ENCODE results near the gene SUB1.
"Not testable (repeated sequence)": the region's sequence is repeated elsewhere in the genome, so short reads cannot be mapped to it uniquely, and the experiment has no call there.

Gene SUB1

GRCh38 chr5:32625547-32625946 lies 40.2 kb downstream of the SUB1 start:
- TF ChIP-seq CTCF (IDR thresholded peaks at IDR 0.05; ENCODE audit: extremely low read depth, insufficient read depth, missing control alignments), result no peak
- in situ Hi-C loops (cut with MboI; ENCODE audit: low pct_unique_long_range_greater_than_20kb, low sequenced_read_pairs, unreplicated experiment), result no loop called here
- DNase-seq (ENCODE audit: low spot score), result no peak

GRCh38 chr5:32627219-32627870 lies 42.0 kb downstream of the SUB1 start:
- TF ChIP-seq CTCF (IDR thresholded peaks at IDR 0.05; ENCODE audit: extremely low read depth, insufficient read depth, missing control alignments), result no peak
- DNase-seq (ENCODE audit: low spot score), result no peak
- in situ Hi-C loops (cut with MboI; ENCODE audit: low pct_unique_long_range_greater_than_20kb, low sequenced_read_pairs, unreplicated experiment), result no loop called here

GRCh38 chr5:32628049-32628844 lies 42.9 kb downstream of the SUB1 start:
- TF ChIP-seq CTCF (IDR thresholded peaks at IDR 0.05; ENCODE audit: extremely low read depth, insufficient read depth, missing control alignments), result no peak
- in situ Hi-C loops (cut with MboI; ENCODE audit: low pct_unique_long_range_greater_than_20kb, low sequenced_read_pairs, unreplicated experiment), result no loop called here
- DNase-seq (ENCODE audit: low spot score), result no peak

- no peak for DNase-seq (ENCODE audit: low spot score)
- TF ChIP-seq CTCF (IDR thresholded peaks at IDR 0.05; ENCODE audit: extremely low read depth, insufficient read depth, missing control alignments), result no peak
- in situ Hi-C loops (cut with MboI; ENCODE audit: low pct_unique_long_range_greater_than_20kb, low sequenced_read_pairs, unreplicated experiment), result no loop called here
These were observed 45.6 kb downstream of the SUB1 start for GRCh38 chr5:32630867-32631491.

- in situ Hi-C loops (cut with MboI; ENCODE audit: low pct_unique_long_range_greater_than_20kb, low sequenced_read_pairs, unreplicated experiment); DNase-seq (ENCODE audit: low spot score): not testable (repeated sequence)
These were observed 47.7 kb downstream of the SUB1 start for GRCh38 chr5:32633017-32633416.

GRCh38 chr5:32638309-32638708 lies 53.0 kb downstream of the SUB1 start:
- in situ Hi-C loops (cut with MboI; ENCODE audit: low pct_unique_long_range_greater_than_20kb, low sequenced_read_pairs, unreplicated experiment), result no loop called here
- no peak for DNase-seq (ENCODE audit: low spot score)
- no peak for TF ChIP-seq CTCF (IDR thresholded peaks at IDR 0.05; ENCODE audit: extremely low read depth, insufficient read depth, missing control alignments)

- no peak for DNase-seq (ENCODE audit: low spot score)
- TF ChIP-seq CTCF (IDR thresholded peaks at IDR 0.05; ENCODE audit: extremely low read depth, insufficient read depth, missing control alignments), result no peak
- in situ Hi-C loops (cut with MboI; ENCODE audit: low pct_unique_long_range_greater_than_20kb, low sequenced_read_pairs, unreplicated experiment), result no loop called here
These were observed 54.6 kb downstream of the SUB1 start for GRCh38 chr5:32639943-32640342.

Measured in GM13977 (cell line).